Esophagus muscularis mucosa (tissue), 3 donors: Measurements from ENCODE around the gene ANKRD36B.
"Not testable (repeated sequence)": the region's sequence is repeated elsewhere in the genome, so short reads cannot be mapped to it uniquely, and the experiment has no call there.

Source experiments
- POLR2A ChIP-seq: fragments of 450-650 bp; IDR thresholded peaks from one replicate; pipeline ENCODE4 v1.6.1; 2017; ENCODE audit warnings: antibody characterized with exemption, moderate library complexity, mild to moderate bottlenecking, low read depth
- POLR2AphosphoS5 ChIP-seq, 2 donors: sonication (generic); formaldehyde crosslinking; IDR thresholded peaks; one replicate each; pipeline ENCODE4 v1.6.1; 2017; ENCODE audit warnings: antibody characterized with exemption in 2 of 2
- TF ChIP-seq, protein P1 (sequence below), 3 experiments: fragments of 200-600 bp in 2 of 3; fragments of 450-650 bp in 1 of 3; sonication (generic) in 2 of 3; IDR thresholded peaks; one replicate each; pipeline ENCODE4 v1.5.1; 2017 to 2019; ENCODE audit warnings: antibody characterized with exemption in 3 of 3, mild to moderate bottlenecking in 2 of 3, moderate library complexity in 1 of 3

DNA sequence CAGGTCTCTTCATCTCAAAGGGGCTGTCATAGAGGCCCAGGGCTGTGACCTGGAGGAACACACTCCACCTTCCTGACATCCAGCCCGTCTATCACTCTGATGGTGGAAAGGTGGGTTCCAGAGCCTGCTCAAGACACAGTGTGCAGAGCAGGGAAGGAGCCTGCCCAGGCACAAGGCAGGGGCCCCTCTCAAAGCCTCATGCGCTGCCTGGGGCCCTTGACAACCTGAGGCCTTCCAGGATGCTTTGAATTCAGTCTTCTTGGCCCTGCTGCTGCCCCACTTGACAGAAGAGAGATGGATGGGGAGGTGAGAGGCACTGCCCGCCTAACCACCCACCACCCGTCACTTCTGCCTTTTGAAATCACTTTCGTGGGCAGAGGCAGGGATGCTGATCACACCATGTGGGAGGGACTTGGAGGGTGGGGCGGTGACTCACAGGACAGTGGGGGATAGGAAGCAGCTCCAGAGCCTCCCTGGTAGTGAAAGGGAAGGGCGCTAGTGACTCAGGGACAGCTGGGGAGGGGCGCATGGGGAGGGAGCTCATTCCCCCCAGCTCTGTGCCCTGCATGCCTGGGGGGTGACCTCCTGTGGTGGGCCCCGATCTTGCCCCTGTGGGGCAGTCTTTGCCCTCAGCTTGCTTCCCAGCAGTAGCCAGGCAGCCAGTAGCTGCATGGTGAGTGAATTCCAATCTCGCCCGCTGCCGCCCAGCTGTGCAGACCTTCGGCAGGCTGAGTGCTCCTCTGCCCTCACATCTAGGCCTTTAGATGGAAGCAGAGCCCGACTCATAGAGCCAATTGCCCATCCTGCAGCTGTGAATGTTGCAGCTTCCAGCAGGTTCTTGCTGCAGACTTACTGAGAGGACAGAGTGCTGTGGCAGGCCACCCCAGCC lies 29.5 kb upstream of the ANKRD36B start:
- TF ChIP-seq, protein P1, sequence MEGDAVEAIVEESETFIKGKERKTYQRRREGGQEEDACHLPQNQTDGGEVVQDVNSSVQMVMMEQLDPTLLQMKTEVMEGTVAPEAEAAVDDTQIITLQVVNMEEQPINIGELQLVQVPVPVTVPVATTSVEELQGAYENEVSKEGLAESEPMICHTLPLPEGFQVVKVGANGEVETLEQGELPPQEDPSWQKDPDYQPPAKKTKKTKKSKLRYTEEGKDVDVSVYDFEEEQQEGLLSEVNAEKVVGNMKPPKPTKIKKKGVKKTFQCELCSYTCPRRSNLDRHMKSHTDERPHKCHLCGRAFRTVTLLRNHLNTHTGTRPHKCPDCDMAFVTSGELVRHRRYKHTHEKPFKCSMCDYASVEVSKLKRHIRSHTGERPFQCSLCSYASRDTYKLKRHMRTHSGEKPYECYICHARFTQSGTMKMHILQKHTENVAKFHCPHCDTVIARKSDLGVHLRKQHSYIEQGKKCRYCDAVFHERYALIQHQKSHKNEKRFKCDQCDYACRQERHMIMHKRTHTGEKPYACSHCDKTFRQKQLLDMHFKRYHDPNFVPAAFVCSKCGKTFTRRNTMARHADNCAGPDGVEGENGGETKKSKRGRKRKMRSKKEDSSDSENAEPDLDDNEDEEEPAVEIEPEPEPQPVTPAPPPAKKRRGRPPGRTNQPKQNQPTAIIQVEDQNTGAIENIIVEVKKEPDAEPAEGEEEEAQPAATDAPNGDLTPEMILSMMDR (IDR thresholded peaks at IDR 0.05), result not testable (repeated sequence)
- TF ChIP-seq POLR2AphosphoS5 (IDR thresholded peaks at IDR 0.05); POLR2A: not testable (repeated sequence)
